Fibroblast of pulmonary artery (primary cell): ENCODE results near the gene CCDC182.

Experiments
- DNase-seq: peaks from one replicate; pipeline ENCODE4 v3.0.0-alpha.2; 2010; ENCODE audit warnings: low read depth
- H3K4me3 ChIP-seq: replicated peaks from 2 replicates; pipeline ENCODE4 v1.5.1; 2011; ENCODE audit warnings: low read depth, mild to moderate bottlenecking, control low read depth, low read length, moderate library complexity
- CTCF ChIP-seq: IDR thresholded peaks from 2 replicates; pipeline ENCODE4 v1.5.1; 2011; ENCODE audit warnings: mild to moderate bottlenecking, control low read depth, low read length, inconsistent platforms; ENCODE audit errors: missing control alignments

CCDC182 gene

GRCh38 chr17:57720386-57721035 is 24.6 kb downstream of the CCDC182 start:
- no peak for TF ChIP-seq CTCF
- H3K4me3 ChIP-seq, result no peak overlapping the region
- DNase-seq, result no peak

- no peak for DNase-seq
- no peak overlapping the region for H3K4me3 ChIP-seq
- no peak for TF ChIP-seq CTCF
Measured at GRCh38 chr17:57718878-57719277, 26.2 kb downstream of the CCDC182 start.

GRCh38 chr17:57715981-57716380 is 29.1 kb downstream of the CCDC182 start:
- no peak for DNase-seq
- no peak overlapping the region for H3K4me3 ChIP-seq
- no peak for TF ChIP-seq CTCF

GRCh38 chr17:57714665-57715180 is 30.4 kb downstream of the CCDC182 start:
- H3K4me3 ChIP-seq, result no peak overlapping the region
- no peak for DNase-seq
- no peak for TF ChIP-seq CTCF

- DNase-seq, result no peak
- no peak overlapping the region for H3K4me3 ChIP-seq
- no peak for TF ChIP-seq CTCF
Measured at GRCh38 chr17:57713140-57713539, 32.0 kb downstream of the CCDC182 start.

GRCh38 chr17:57708410-57708809 is 36.7 kb downstream of the CCDC182 start:
- H3K4me3 ChIP-seq, result no peak overlapping the region
- TF ChIP-seq CTCF, result no peak
- DNase-seq, result peak; percentile 6

GRCh38 chr17:57707892-57708291 is 37.2 kb downstream of the CCDC182 start:
- H3K4me3 ChIP-seq, result no peak overlapping the region
- DNase-seq, result peak; percentile 3
- TF ChIP-seq CTCF, result no peak
